ENCODE measurements around the gene CES5A.

Gene CES5A

GRCh38 chr16:55889518-55889917 is 14.3 kb upstream of the CES5A start:
- H3K4me3 ChIP-seq (ENCODE audit: low read length): no peak overlapping the region
- no peak overlapping the region for H3K4me2 ChIP-seq (ENCODE audit: low read length)
- H3K27ac ChIP-seq (ENCODE audit: low read length): no peak overlapping the region
- no peaks in the 10 kb centered on the region for H3K27me3 ChIP-seq (ENCODE audit: low read depth, low read length)
- no peak overlapping the region for H2AFZ ChIP-seq (ENCODE audit: low read depth, low read length)
- H4K20me1 ChIP-seq (ENCODE audit: insufficient read depth, low read length): no peaks in the 10 kb centered on the region
- H3K79me2 ChIP-seq (ENCODE audit: low read length): no peaks in the 10 kb centered on the region
- H3K9me3 ChIP-seq (ENCODE audit: insufficient read depth, low read length): no peaks in the 10 kb centered on the region
- H3K4me1 ChIP-seq (ENCODE audit: low read length): no peaks in the 10 kb centered on the region
- no peaks in the 10 kb centered on the region for H3K36me3 ChIP-seq (replicated peaks; ENCODE audit: low read depth, low read length)
- H3K9ac ChIP-seq (ENCODE audit: low read length): no peak overlapping the region
- TF ChIP-seq EZH2phosphoT487 (IDR thresholded peaks at IDR 0.05; ENCODE audit: low read depth): no peak
- TF ChIP-seq, protein P1, sequence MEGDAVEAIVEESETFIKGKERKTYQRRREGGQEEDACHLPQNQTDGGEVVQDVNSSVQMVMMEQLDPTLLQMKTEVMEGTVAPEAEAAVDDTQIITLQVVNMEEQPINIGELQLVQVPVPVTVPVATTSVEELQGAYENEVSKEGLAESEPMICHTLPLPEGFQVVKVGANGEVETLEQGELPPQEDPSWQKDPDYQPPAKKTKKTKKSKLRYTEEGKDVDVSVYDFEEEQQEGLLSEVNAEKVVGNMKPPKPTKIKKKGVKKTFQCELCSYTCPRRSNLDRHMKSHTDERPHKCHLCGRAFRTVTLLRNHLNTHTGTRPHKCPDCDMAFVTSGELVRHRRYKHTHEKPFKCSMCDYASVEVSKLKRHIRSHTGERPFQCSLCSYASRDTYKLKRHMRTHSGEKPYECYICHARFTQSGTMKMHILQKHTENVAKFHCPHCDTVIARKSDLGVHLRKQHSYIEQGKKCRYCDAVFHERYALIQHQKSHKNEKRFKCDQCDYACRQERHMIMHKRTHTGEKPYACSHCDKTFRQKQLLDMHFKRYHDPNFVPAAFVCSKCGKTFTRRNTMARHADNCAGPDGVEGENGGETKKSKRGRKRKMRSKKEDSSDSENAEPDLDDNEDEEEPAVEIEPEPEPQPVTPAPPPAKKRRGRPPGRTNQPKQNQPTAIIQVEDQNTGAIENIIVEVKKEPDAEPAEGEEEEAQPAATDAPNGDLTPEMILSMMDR (IDR thresholded peaks at IDR 0.05; ENCODE audit: low read depth, low read length): no peak

GRCh38 chr16:55888546-55888945 is 13.4 kb upstream of the CES5A start:
- Histone ChIP-seq H3K36me3 (replicated peaks; ENCODE audit: low read depth, low read length) (no peaks in the 10 kb centered on the region), H4K20me1 (ENCODE audit: insufficient read depth, low read length) (no peaks in the 10 kb centered on the region), H3K27me3 (ENCODE audit: low read depth, low read length) (no peaks in the 10 kb centered on the region), H3K4me2 (ENCODE audit: low read length) (no peak overlapping the region), H3K27ac (ENCODE audit: low read length) (no peak overlapping the region), H3K9me3 (ENCODE audit: insufficient read depth, low read length) (no peaks in the 10 kb centered on the region), H3K9ac (ENCODE audit: low read length) (no peak overlapping the region), H2AFZ (ENCODE audit: low read depth, low read length) (no peak overlapping the region), H3K79me2 (ENCODE audit: low read length) (no peaks in the 10 kb centered on the region), H3K4me1 (ENCODE audit: low read length) (no peaks in the 10 kb centered on the region), H3K4me3 (ENCODE audit: low read length) (no peak overlapping the region)
- no peak for TF ChIP-seq EZH2phosphoT487 (IDR thresholded peaks at IDR 0.05; ENCODE audit: low read depth)
- TF ChIP-seq, protein P1 (IDR thresholded peaks at IDR 0.05; ENCODE audit: low read depth, low read length): no peak

GRCh38 chr16:55876854-55877253 is 1.7 kb upstream of the CES5A start:
- Histone ChIP-seq H2AFZ (ENCODE audit: low read depth, low read length) (no peak overlapping the region), H3K4me2 (ENCODE audit: low read length) (no peak overlapping the region), H3K27ac (ENCODE audit: low read length) (no peak overlapping the region), H3K27me3 (ENCODE audit: low read depth, low read length) (peaks cover 3% of the 10 kb centered on the region; the same call in 1 of the 2 replicates), H3K79me2 (ENCODE audit: low read length) (no peaks in the 10 kb centered on the region), H3K9me3 (ENCODE audit: insufficient read depth, low read length) (no peaks in the 10 kb centered on the region), H3K4me1 (ENCODE audit: low read length) (peaks cover 7% of the 10 kb centered on the region), H3K9ac (ENCODE audit: low read length) (no peak overlapping the region), H3K36me3 (replicated peaks; ENCODE audit: low read depth, low read length) (no peaks in the 10 kb centered on the region), H4K20me1 (ENCODE audit: insufficient read depth, low read length) (no peaks in the 10 kb centered on the region), H3K4me3 (ENCODE audit: low read length) (no peak overlapping the region)
- TF ChIP-seq, protein P1 (IDR thresholded peaks at IDR 0.05; ENCODE audit: low read depth, low read length): no peak
- TF ChIP-seq EZH2phosphoT487 (IDR thresholded peaks at IDR 0.05; ENCODE audit: low read depth): no peak

DNA sequence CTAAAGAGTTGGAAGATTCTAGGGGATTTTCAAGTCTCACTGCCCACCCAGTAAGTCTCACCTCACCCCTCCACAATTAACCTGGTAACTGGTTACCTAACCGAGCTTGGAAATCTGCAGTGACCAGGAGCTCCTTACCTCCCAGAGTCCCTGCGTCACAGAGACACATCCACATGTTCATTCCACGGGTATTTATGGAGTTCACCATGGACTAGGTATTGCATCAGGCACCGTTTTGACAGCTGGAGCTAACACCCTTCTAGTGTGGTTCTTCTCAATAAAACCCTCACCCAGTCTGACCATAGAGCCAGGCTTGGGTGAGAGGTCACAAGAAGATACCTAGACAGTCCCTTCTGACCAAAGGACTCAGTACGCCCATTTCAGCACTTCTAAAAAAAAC is 2.1 kb downstream of the CES5A start:
- Histone ChIP-seq H3K4me2 (ENCODE audit: low read length) (no peak overlapping the region), H3K4me1 (ENCODE audit: low read length) (peaks cover 7% of the 10 kb centered on the region), H3K9ac (ENCODE audit: low read length) (no peak overlapping the region), H3K27me3 (ENCODE audit: low read depth, low read length) (peaks cover 3% of the 10 kb centered on the region; the same call in 1 of the 2 replicates), H3K27ac (ENCODE audit: low read length) (no peak overlapping the region), H3K79me2 (ENCODE audit: low read length) (no peaks in the 10 kb centered on the region), H4K20me1 (ENCODE audit: insufficient read depth, low read length) (no peaks in the 10 kb centered on the region), H3K4me3 (ENCODE audit: low read length) (no peak overlapping the region), H3K9me3 (ENCODE audit: insufficient read depth, low read length) (no peaks in the 10 kb centered on the region), H3K36me3 (replicated peaks; ENCODE audit: low read depth, low read length) (no peaks in the 10 kb centered on the region), H2AFZ (ENCODE audit: low read depth, low read length) (no peak overlapping the region)
- no peak for TF ChIP-seq EZH2phosphoT487 (IDR thresholded peaks at IDR 0.05; ENCODE audit: low read depth)
- TF ChIP-seq, protein P1 (IDR thresholded peaks at IDR 0.05; ENCODE audit: low read depth, low read length): no peak
